ENCODE measurements around the gene VPS13D.

Gene VPS13D

GRCh38 chr1:12339396-12339795 lies 109.6 kb downstream of the VPS13D start:
- DNase-seq = no peak

- DNase-seq = no peak
Observed at GRCh38 chr1:12339811-12340543, 110.1 kb downstream of the VPS13D start.

- DNase-seq = no peak
Observed at GRCh38 chr1:12340544-12340930, 110.7 kb downstream of the VPS13D start.

- no peak for DNase-seq
Observed at GRCh38 chr1:12341667-12342066, 111.8 kb downstream of the VPS13D start.

- no peak for DNase-seq
Observed at GRCh38 chr1:12342401-12343003, 112.7 kb downstream of the VPS13D start.

- no peak for DNase-seq
Observed at GRCh38 chr1:12343823-12344487, 114.1 kb downstream of the VPS13D start.

GRCh38 chr1:12344596-12345349 lies 114.9 kb downstream of the VPS13D start:
- DNase-seq = no peak

GRCh38 chr1:12345350-12346217 lies 115.8 kb downstream of the VPS13D start:
- DNase-seq = no peak

- DNase-seq = no peak
Observed at GRCh38 chr1:12346483-12347151, 116.8 kb downstream of the VPS13D start.

GRCh38 chr1:12348113-12348512 lies 118.3 kb downstream of the VPS13D start:
- DNase-seq = no peak

- no peak for DNase-seq
Observed at GRCh38 chr1:12353981-12354380, 124.2 kb downstream of the VPS13D start.

GRCh38 chr1:12356004-12356890 lies 126.4 kb downstream of the VPS13D start:
- DNase-seq = no peak

GRCh38 chr1:12358499-12358898 lies 128.7 kb downstream of the VPS13D start:
- DNase-seq = no peak

- no peak for DNase-seq
Observed at GRCh38 chr1:12359359-12360133, 129.7 kb downstream of the VPS13D start.

- DNase-seq = no peak
Observed at GRCh38 chr1:12368646-12369045, 138.8 kb downstream of the VPS13D start.

GRCh38 chr1:12369258-12369657 lies 139.4 kb downstream of the VPS13D start:
- no peak for DNase-seq

GRCh38 chr1:12370333-12370975 lies 140.6 kb downstream of the VPS13D start:
- no peak for DNase-seq

GRCh38 chr1:12371053-12371452 lies 141.2 kb downstream of the VPS13D start:
- no peak for DNase-seq

GRCh38 chr1:12372180-12372579 lies 142.3 kb downstream of the VPS13D start:
- DNase-seq = no peak
